Glutamatergic neuron (in vitro differentiated cells): ENCODE measurements around the gene ADCY2. TPM values are rescaled to one million over a fixed set of nuclear protein-coding genes. Genes with fewer than 3 reads are reported as not detected.

Experiments used
- DNase-seq: peaks from one replicate; pipeline ENCODE4 v3.0.0; 2022
- H3K27ac Mint-ChIP-seq: one replicate; pipeline ENCODE4 v1.8.0; 2020; ENCODE audit warnings: mild to moderate bottlenecking, mixed read lengths, inconsistent platforms; ENCODE audit not compliant: unreplicated experiment
- H3K27me3 Mint-ChIP-seq: one replicate; pipeline ENCODE4 v1.8.0; 2020; ENCODE audit warnings: mild to moderate bottlenecking, moderate library complexity, mixed read lengths, inconsistent platforms; ENCODE audit not compliant: unreplicated experiment
- H3K36me3 Mint-ChIP-seq: one replicate; pipeline ENCODE4 v1.8.0; 2020; ENCODE audit warnings: mild to moderate bottlenecking, mixed read lengths, inconsistent platforms; ENCODE audit not compliant: unreplicated experiment
- H3K4me1 Mint-ChIP-seq: one replicate; pipeline ENCODE4 v1.8.0; 2020; ENCODE audit warnings: mild to moderate bottlenecking, low read depth, mixed read lengths, inconsistent platforms; ENCODE audit not compliant: unreplicated experiment
- H3K4me3 Mint-ChIP-seq: one replicate; pipeline ENCODE4 v1.8.0; 2020; ENCODE audit warnings: mild to moderate bottlenecking, mixed read lengths, inconsistent platforms; ENCODE audit not compliant: unreplicated experiment
- H3K9me3 Mint-ChIP-seq: one replicate; pipeline ENCODE4 v1.8.0; 2020; ENCODE audit warnings: mild to moderate bottlenecking, moderate library complexity, mixed read lengths, inconsistent platforms; ENCODE audit not compliant: unreplicated experiment
- CTCF ChIP-seq: fragments of 200-600 bp; sonication (generic); IDR thresholded peaks from one replicate; pipeline ENCODE4 v1.5.0; 2021; ENCODE audit not compliant: partially characterized antibody, unreplicated experiment
- total RNA-seq: library from RNA; stranded (reverse); fragmentation: NEBNext Ultra II Directional; extraction: Animal tissue kit (Norgen Biotek cat#: 25700); gene quantifications from one replicate; pipeline ENCODE4 v1.2.1, GENCODE V29; 2021; ENCODE audit not compliant: unreplicated experiment

ADCY2 gene
- total RNA-seq, 1 donor from 2014 or later: 3.8 TPM

- Mint-ChIP-seq H3K9me3 (peaks cover 1% of the 10 kb centered on the region), H3K27ac (no peak overlapping the region), H3K4me1 (peaks cover 2% of the 10 kb centered on the region), H3K4me3 (no peak overlapping the region), H3K27me3 (peaks cover 4% of the 10 kb centered on the region), H3K36me3 (no peaks in the 10 kb centered on the region)
- no peak for DNase-seq
- TF ChIP-seq CTCF: no peak
These were observed 150.6 kb downstream of the ADCY2 start for GRCh38 chr5:7546555-7546954.

DNA sequence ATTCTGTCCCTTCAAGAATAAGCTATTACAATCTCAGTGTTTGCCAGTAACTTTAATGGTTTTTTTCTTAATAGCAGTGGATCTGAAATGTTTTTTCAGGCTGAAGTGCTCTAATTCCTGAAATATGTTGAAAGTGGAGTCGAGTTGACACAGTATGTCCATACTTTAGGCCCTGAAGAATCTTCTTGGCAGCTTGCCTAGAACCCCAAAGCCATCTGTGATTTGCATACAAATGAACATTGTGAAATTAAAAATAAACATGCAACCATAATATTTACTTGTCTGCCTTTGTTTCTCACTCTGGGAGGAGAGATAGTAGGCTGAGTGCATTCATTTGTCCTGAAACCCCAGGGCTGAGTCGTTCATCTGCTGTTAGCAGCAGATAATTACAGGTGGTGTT, 152.7 kb downstream of the ADCY2 start:
- Mint-ChIP-seq H3K4me3 (no peak overlapping the region), H3K4me1 (peaks cover 2% of the 10 kb centered on the region), H3K36me3 (no peaks in the 10 kb centered on the region), H3K27me3 (peaks cover 4% of the 10 kb centered on the region), H3K9me3 (peaks cover 1% of the 10 kb centered on the region), H3K27ac (no peak overlapping the region)
- DNase-seq: no peak
- TF ChIP-seq CTCF: no peak

DNA sequence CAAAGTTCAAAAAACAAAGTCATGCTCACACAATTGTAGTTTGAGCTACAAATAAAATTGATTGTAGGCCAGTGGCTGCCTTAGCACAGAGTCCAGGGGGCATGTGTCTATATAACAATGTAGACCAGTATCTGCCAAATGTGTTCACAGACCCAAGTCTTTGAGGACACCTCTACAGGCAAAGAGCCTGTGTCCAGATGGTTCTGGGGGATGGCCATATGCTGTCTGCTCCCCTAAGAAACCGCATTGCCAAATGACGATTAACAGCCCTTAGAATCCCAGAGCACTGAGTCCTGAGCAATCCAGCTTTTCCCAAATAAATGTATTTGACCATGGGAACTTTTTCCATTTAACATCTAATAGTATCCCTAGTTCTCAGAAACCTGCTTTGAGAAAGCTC, 169.6 kb downstream of the ADCY2 start:
- no peaks in the 10 kb centered on the region for H3K36me3 Mint-ChIP-seq
- H3K9me3 Mint-ChIP-seq: no peaks in the 10 kb centered on the region
- no peak for DNase-seq

GRCh38 chr5:7576023-7576715, 180.2 kb downstream of the ADCY2 start:
- no peaks in the 10 kb centered on the region for H3K27me3 Mint-ChIP-seq
- peak overlapping the region; percentile 91 for H3K27ac Mint-ChIP-seq
- peak; percentile 70 for DNase-seq
- H3K9me3 Mint-ChIP-seq: peaks cover 2% of the 10 kb centered on the region
- peak overlapping the region; percentile 41 for H3K4me3 Mint-ChIP-seq
- no peak for TF ChIP-seq CTCF
- H3K4me1 Mint-ChIP-seq: peaks cover 18% of the 10 kb centered on the region
- H3K36me3 Mint-ChIP-seq: no peaks in the 10 kb centered on the region

More for the DNA sequence above, 169.6 kb downstream of the ADCY2 start:
- TF ChIP-seq CTCF: no peak
- Mint-ChIP-seq H3K4me1 (peaks cover 10% of the 10 kb centered on the region), H3K4me3 (no peak overlapping the region), H3K27me3 (no peaks in the 10 kb centered on the region), H3K27ac (no peak overlapping the region)

GRCh38 chr5:7577381-7577780, 181.4 kb downstream of the ADCY2 start:
- no peaks in the 10 kb centered on the region for H3K36me3 Mint-ChIP-seq
- TF ChIP-seq CTCF: no peak
- no peak overlapping the region for H3K4me3 Mint-ChIP-seq
- no peak for DNase-seq
- peaks cover 2% of the 10 kb centered on the region for H3K9me3 Mint-ChIP-seq
- peaks cover 18% of the 10 kb centered on the region for H3K4me1 Mint-ChIP-seq
- H3K27ac Mint-ChIP-seq: no peak overlapping the region
- no peaks in the 10 kb centered on the region for H3K27me3 Mint-ChIP-seq
